CD14-positive monocyte (primary cell): ENCODE data around the gene PTPRN2. TPM values are rescaled to one million over a fixed set of nuclear protein-coding genes. Genes with fewer than 3 reads are reported as not detected.

ENCODE experiments used
- DNase-seq, 3 donors: peaks; one replicate each; pipeline ENCODE4 v3.0.0-alpha.2; 2011 to 2022
- H2AFZ ChIP-seq: 2 replicates; pipeline ENCODE4 v1.6.0; 2012; ENCODE audit warnings: mild to moderate bottlenecking, low read depth, low read length, inconsistent platforms; ENCODE audit not compliant: insufficient read depth, poor library complexity, severe bottlenecking
- H3K27ac ChIP-seq, 2 donors: 1 replicate in 1 of 2; 2 replicates in 1 of 2; pipeline ENCODE4 v1.5.1; 2012 to 2013; ENCODE audit warnings: low read length in 2 of 2, control low read depth in 1 of 2, inconsistent platforms in 1 of 2, low read depth in 1 of 2, mild to moderate bottlenecking in 1 of 2
- H3K27me3 ChIP-seq, 2 donors: one replicate each; pipeline versions ENCODE4 v1.6.0 to v1.6.1; 2011 to 2013; ENCODE audit warnings: low read length in 2 of 2; ENCODE audit not compliant: control insufficient read depth in 2 of 2, insufficient read depth in 2 of 2
- H3K36me3 ChIP-seq, 2 donors: replicated peaks in 1 of 2; 1 replicate in 1 of 2; 2 replicates in 1 of 2; pipeline versions ENCODE4 v1.5.1 to v1.6.1; 2012 to 2013; ENCODE audit warnings: low read length in 2 of 2, control low read depth in 1 of 2, inconsistent platforms in 1 of 2, mild to moderate bottlenecking in 1 of 2; ENCODE audit not compliant: insufficient read depth in 2 of 2, control insufficient read depth in 1 of 2
- H3K4me1 ChIP-seq, 2 donors: 1 replicate in 1 of 2; 2 replicates in 1 of 2; pipeline versions ENCODE4 v1.5.1 to v1.6.1; 2012 to 2013; ENCODE audit warnings: low read length in 2 of 2, control low read depth in 1 of 2, inconsistent platforms in 1 of 2, mild to moderate bottlenecking in 1 of 2, moderate library complexity in 1 of 2; ENCODE audit not compliant: insufficient read depth in 2 of 2, control insufficient read depth in 1 of 2
- H3K4me2 ChIP-seq: replicated peaks from 2 replicates; pipeline ENCODE3; 2012; ENCODE audit warnings: low read length, moderate library complexity, mild to moderate bottlenecking; ENCODE audit not compliant: poor library complexity, severe bottlenecking; ENCODE audit errors: extremely low read depth
- H3K4me3 ChIP-seq, 3 experiments: fragments of 200-600 bp in 1 of 3; sonication (generic) in 1 of 3; replicated peaks in 1 of 3; 1 replicate in 2 of 3; 2 replicates in 1 of 3; pipeline ENCODE4 v1.5.1; 2011 to 2013; ENCODE audit warnings: low read length in 3 of 3, mild to moderate bottlenecking in 3 of 3, control low read depth in 2 of 3, low read depth in 2 of 3, inconsistent platforms in 1 of 3, moderate library complexity in 1 of 3
- H3K79me2 ChIP-seq: 2 replicates; pipeline ENCODE4 v1.6.0; 2012; ENCODE audit warnings: mild to moderate bottlenecking, control low read depth, inconsistent platforms, low read length, moderate library complexity; ENCODE audit not compliant: insufficient read depth
- H3K9ac ChIP-seq: 2 replicates; pipeline ENCODE4 v1.6.0; 2017; ENCODE audit warnings: low read length, mild to moderate bottlenecking; ENCODE audit not compliant: insufficient read depth, poor library complexity, severe bottlenecking
- H3K9me3 ChIP-seq, 2 donors: replicated peaks in 1 of 2; 1 replicate in 1 of 2; 2 replicates in 1 of 2; pipeline versions ENCODE4 v1.5.1 to v1.6.1; 2012 to 2013; ENCODE audit warnings: low read length in 2 of 2, control low read depth in 1 of 2; ENCODE audit not compliant: control insufficient read depth in 1 of 2, insufficient read depth in 1 of 2
- H4K20me1 ChIP-seq: 2 replicates; pipeline ENCODE4 v1.6.0; 2012; ENCODE audit warnings: mild to moderate bottlenecking, low read length, control low read depth, moderate library complexity; ENCODE audit not compliant: insufficient read depth
- H3K27ac Mint-ChIP-seq, 7 donors: one replicate each; pipeline ENCODE4 v1.8.0; 2020; ENCODE audit warnings: mild to moderate bottlenecking in 7 of 7, mixed read lengths in 7 of 7, moderate library complexity in 6 of 7, inconsistent platforms in 2 of 7
- H3K27me3 Mint-ChIP-seq, 3 donors: one replicate each; pipeline ENCODE4 v1.8.0; 2021 to 2022; ENCODE audit warnings: low read depth in 3 of 3, mild to moderate bottlenecking in 3 of 3, mixed read lengths in 3 of 3, moderate library complexity in 3 of 3, inconsistent platforms in 1 of 3
- H3K36me3 Mint-ChIP-seq, 2 donors: one replicate each; pipeline ENCODE4 v1.8.0; 2020; ENCODE audit warnings: mixed read lengths in 2 of 2, inconsistent platforms in 1 of 2, mild to moderate bottlenecking in 1 of 2
- H3K4me1 Mint-ChIP-seq: one replicate; pipeline ENCODE4 v1.8.0; 2020; ENCODE audit warnings: mild to moderate bottlenecking, mixed read lengths
- H3K4me3 Mint-ChIP-seq, 2 donors: one replicate each; pipeline ENCODE4 v1.8.0; 2020; ENCODE audit warnings: mild to moderate bottlenecking in 2 of 2, mixed read lengths in 2 of 2, moderate library complexity in 1 of 2
- H3K9me3 Mint-ChIP-seq, 7 donors: one replicate each; pipeline ENCODE4 v1.8.0; 2020 to 2022; ENCODE audit warnings: mixed read lengths in 7 of 7, mild to moderate bottlenecking in 6 of 7, moderate library complexity in 6 of 7, inconsistent platforms in 2 of 7
- WGBS: methylation state at CpG from one replicate; pipeline ENCODE4 v1.1.5; 2013; ENCODE audit warnings: missing lambda C conversion rate; ENCODE audit not compliant: insufficient coverage; 5-methylcytosine and 5-hydroxymethylcytosine counted together
- intact Hi-C, 2 donors: fragments of 100-400 bp; cut with micrococcal nuclease; formaldehyde crosslinking; loops; one replicate each; pipeline versions ENCODE4 v1.15.0 to v1.15.1; 2023
- polyA plus RNA-seq, 3 donors: library from polyadenylated mRNA; depleted of rRNA in 1 of 3; unstranded in 2 of 3; stranded (reverse) in 1 of 3; fragments of 300-500 nt in 2 of 3; fragments of >200 nt in 1 of 3; fragmentation: Illumina TruSeq in 2 of 3; gene quantifications; 1 replicate in 2 of 3; 2 replicates in 1 of 3; pipeline ENCODE4 v1.2.3, GENCODE V29; 2012 to 2021
- TF ChIP-seq, protein P1 (sequence below): fragments of 200-600 bp; IDR thresholded peaks from one replicate; pipeline ENCODE4 v1.8.0; 2022; ENCODE audit warnings: antibody characterized with exemption, mild to moderate bottlenecking

PTPRN2 gene
- polyA plus RNA-seq, 3 donors, result 0.25 to 1.4 (median 0.97) TPM

DNA sequence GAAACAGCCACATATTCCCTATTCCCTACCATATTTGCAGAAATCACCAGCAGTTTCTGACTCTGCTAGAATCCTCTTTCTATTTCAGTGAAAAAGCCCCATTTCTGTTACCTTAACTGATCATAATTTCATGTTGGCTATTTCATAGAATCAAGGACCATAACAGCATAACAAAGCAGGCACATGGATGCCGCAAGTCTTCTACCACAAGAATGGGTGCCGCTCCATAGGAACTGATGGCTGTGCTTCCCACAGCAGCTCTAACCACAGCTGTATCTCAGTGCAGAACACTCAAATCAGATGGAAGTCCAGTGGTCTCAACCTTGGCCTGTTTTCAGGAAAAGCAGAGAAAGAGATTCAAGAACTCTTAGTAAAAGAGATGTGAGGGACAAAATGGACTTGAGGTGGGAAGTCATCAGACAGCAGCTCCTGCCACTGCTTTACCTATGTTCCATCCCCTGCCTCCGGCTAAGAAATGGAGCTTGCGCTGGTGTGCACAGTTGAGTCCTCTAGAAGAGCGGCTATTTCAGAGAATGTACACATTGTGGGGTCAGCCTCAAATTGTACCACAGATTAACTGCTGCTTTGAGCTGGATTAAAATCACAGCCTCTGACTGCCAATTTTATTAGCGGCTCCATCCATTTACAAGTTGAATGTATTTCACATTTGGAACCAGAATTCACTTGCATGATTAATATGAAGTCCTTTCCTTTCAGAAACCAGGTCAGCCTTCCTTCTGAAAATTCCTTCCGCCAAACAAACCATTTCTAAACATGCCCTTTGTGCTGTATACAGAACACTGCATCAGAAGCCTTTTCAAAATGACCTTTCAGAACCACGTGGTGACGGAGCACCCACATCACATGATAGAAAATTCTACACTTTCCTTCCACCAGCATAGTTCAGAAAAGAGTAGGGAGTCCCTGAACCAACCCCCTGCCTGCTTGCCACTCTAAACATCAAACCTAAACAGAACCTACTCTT is 7.7 kb downstream of the PTPRN2 start:
- H3K27ac ChIP-seq, result no peak overlapping the region
- Mint-ChIP-seq H3K4me1 (peaks cover 5% of the 10 kb centered on the region), H3K27ac (no peak overlapping the region), H3K4me3 (no peak overlapping the region), H3K36me3 (no peaks in the 10 kb centered on the region), H3K9me3 (peaks cover 0 to 28% (median 15%) of the 10 kb centered on the region in 7 donors), H3K27me3 (peaks cover 7 to 19% (median 10%) of the 10 kb centered on the region in 3 donors)
- H3K36me3 ChIP-seq, result no peaks in the 10 kb centered on the region
- no peaks in the 10 kb centered on the region for H4K20me1 ChIP-seq
- whole genome bisulfite sequencing, result 97% methylated on average over 9 of the region's 9 CpGs
- no peak for DNase-seq
- H2AFZ ChIP-seq, result no peak overlapping the region
- peaks cover 3 to 14% of the 10 kb centered on the region in 2 donors for H3K27me3 ChIP-seq
- intact Hi-C loops, result no loop called here
- TF ChIP-seq, protein P1, sequence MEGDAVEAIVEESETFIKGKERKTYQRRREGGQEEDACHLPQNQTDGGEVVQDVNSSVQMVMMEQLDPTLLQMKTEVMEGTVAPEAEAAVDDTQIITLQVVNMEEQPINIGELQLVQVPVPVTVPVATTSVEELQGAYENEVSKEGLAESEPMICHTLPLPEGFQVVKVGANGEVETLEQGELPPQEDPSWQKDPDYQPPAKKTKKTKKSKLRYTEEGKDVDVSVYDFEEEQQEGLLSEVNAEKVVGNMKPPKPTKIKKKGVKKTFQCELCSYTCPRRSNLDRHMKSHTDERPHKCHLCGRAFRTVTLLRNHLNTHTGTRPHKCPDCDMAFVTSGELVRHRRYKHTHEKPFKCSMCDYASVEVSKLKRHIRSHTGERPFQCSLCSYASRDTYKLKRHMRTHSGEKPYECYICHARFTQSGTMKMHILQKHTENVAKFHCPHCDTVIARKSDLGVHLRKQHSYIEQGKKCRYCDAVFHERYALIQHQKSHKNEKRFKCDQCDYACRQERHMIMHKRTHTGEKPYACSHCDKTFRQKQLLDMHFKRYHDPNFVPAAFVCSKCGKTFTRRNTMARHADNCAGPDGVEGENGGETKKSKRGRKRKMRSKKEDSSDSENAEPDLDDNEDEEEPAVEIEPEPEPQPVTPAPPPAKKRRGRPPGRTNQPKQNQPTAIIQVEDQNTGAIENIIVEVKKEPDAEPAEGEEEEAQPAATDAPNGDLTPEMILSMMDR, result no peak
- no peak overlapping the region for H3K4me3 ChIP-seq
- H3K79me2 ChIP-seq, result no peaks in the 10 kb centered on the region
- peaks cover 8 to 16% of the 10 kb centered on the region in 2 donors for H3K9me3 ChIP-seq
- peaks cover 0 to 3% of the 10 kb centered on the region in 2 donors for H3K4me1 ChIP-seq
- no peak overlapping the region for H3K4me2 ChIP-seq
- H3K9ac ChIP-seq, result no peak overlapping the region

DNA sequence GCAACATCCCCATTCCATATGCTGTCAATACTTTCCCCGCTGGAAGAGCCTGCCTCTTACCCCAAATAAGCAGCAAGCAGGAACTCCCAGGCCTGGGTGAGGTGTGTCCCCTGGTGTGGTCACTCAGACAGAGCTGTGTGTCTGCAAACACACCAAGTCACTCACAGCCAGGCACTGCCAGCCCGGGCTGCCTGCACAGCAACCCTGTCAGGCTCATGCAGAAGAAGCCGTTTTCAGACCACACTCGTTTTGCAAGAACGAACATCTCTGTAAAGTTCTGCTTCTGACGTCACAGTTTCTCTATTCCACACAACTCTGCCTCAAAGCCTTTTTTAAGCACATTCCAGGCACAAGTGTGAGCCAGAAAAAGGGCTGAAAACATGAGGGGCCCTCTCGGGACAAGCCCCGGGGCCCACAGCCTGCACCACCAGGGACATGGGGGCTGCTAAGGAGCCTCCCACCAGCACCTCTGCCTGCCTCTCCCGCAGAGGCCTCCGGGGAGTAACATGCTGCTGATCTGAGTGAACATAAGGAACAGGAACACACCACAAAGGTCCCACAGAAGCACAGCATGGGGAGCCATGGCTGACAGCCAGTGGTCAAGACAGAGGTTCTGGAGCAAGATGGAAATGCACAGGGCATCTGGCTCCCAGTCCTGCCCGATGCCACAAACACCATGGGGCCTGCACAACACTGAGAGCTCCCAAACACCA is 11.4 kb downstream of the PTPRN2 start:
- no peaks in the 10 kb centered on the region for H3K36me3 Mint-ChIP-seq
- peaks cover 10 to 12% (median 12%) of the 10 kb centered on the region in 3 donors for H3K27me3 Mint-ChIP-seq
- no peaks in the 10 kb centered on the region for H4K20me1 ChIP-seq
- peaks cover 0 to 3% of the 10 kb centered on the region in 2 donors for H3K4me1 ChIP-seq
- no peaks in the 10 kb centered on the region for H3K79me2 ChIP-seq
- no peak overlapping the region for H3K9ac ChIP-seq
- DNase-seq, result peak in 2 of 3 donors; percentile 3 to 31
- intact Hi-C loops, result no loop called here
- no peaks in the 10 kb centered on the region for H3K36me3 ChIP-seq
- H3K4me2 ChIP-seq, result no peak overlapping the region
- H3K27me3 ChIP-seq, result peaks cover 0 to 9% of the 10 kb centered on the region in 2 donors
- H3K9me3 Mint-ChIP-seq, result peaks cover 0 to 19% (median 14%) of the 10 kb centered on the region in 7 donors
- H3K4me3 ChIP-seq, result no peak overlapping the region
- H3K27ac Mint-ChIP-seq, result peak overlapping the region in 1 of 7 donors; percentile 79
- 69% methylated on average over 8 of the region's 11 CpGs for WGBS
- H3K27ac ChIP-seq, result no peak overlapping the region
- H3K9me3 ChIP-seq, result peaks cover 8 to 11% of the 10 kb centered on the region in 2 donors
- no peak overlapping the region for H2AFZ ChIP-seq
- TF ChIP-seq, protein P1, result no peak
- H3K4me1 Mint-ChIP-seq, result peaks cover 6% of the 10 kb centered on the region
- H3K4me3 Mint-ChIP-seq, result no peak overlapping the region
